ENCODE measurements around the gene KCNK3. TPM values are rescaled to one million over a fixed set of nuclear protein-coding genes. Genes with fewer than 3 reads are reported as not detected.
"Not testable (repeated sequence)": the region's sequence is repeated elsewhere in the genome, so short reads cannot be mapped to it uniquely, and the experiment has no call there.

The KCNK3 gene
- total RNA-seq, 1 donor, result 2.3 TPM

DNA sequence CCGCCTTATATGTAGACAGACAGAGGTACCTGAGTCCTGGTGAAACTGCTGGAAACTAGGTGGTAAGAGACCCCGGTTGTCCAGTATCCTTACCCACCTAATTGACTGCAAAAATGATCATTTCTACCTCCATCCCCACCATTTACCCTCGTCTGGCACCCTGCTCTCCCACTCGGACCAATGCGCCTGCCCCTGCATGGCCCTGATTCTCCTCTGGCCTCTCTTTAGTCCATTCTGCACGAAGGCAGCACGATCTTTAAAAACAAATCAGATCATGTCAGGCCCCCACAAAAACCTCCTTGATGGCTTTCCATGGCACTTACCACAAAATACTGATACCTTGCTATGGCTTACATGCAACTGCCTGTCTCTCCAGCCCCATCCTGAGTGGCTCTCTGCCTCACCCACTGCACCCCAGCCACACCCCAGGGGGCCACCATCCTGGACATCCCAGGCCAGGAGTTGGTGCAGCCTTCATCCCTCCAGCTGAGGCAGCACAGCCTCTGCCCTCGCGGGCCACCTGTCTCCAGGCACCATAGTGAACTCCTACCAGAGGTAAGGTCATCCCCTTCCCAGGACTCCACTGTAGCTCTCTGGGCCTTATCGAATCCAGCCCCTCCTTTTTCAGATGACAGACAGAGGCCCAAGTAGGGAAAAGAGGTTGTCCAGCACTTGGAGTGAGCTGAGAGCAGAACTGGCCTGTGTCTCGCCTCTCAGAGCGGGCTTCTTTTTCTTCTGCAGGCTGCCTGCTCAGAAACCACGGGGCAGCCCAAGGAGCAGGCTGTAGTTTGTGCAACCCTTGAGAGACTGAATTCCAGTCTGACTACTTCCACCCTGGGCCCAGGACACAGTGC is 39.1 kb upstream of the KCNK3 start:
- DNase-seq (ENCODE audit: low read depth), result no peak
- H3K4me3 ChIP-seq (ENCODE audit: low read depth, low read length), result no peak overlapping the region
- TF ChIP-seq, protein P1, sequence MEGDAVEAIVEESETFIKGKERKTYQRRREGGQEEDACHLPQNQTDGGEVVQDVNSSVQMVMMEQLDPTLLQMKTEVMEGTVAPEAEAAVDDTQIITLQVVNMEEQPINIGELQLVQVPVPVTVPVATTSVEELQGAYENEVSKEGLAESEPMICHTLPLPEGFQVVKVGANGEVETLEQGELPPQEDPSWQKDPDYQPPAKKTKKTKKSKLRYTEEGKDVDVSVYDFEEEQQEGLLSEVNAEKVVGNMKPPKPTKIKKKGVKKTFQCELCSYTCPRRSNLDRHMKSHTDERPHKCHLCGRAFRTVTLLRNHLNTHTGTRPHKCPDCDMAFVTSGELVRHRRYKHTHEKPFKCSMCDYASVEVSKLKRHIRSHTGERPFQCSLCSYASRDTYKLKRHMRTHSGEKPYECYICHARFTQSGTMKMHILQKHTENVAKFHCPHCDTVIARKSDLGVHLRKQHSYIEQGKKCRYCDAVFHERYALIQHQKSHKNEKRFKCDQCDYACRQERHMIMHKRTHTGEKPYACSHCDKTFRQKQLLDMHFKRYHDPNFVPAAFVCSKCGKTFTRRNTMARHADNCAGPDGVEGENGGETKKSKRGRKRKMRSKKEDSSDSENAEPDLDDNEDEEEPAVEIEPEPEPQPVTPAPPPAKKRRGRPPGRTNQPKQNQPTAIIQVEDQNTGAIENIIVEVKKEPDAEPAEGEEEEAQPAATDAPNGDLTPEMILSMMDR (IDR thresholded peaks at IDR 0.05; ENCODE audit: insufficient read depth, low read length), result no peak

DNA sequence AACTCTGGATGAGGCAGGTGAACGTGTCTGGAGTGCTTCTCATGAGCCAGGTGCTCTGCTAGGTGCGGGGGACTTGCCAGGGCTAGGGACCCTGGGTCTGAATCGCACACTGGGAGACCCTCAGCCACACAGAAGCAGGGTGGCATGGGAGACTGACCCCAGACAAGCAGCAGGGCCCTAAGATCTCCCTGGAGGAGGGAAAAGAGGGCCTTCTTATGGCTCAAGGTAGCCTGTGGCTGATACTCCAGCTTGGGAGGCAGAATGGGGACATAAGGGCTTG is 38.5 kb upstream of the KCNK3 start:
- TF ChIP-seq, protein P1 (IDR thresholded peaks at IDR 0.05; ENCODE audit: insufficient read depth, low read length), result no peak
- H3K4me3 ChIP-seq (ENCODE audit: low read depth, low read length), result no peak overlapping the region
- DNase-seq (ENCODE audit: low read depth), result no peak

DNA sequence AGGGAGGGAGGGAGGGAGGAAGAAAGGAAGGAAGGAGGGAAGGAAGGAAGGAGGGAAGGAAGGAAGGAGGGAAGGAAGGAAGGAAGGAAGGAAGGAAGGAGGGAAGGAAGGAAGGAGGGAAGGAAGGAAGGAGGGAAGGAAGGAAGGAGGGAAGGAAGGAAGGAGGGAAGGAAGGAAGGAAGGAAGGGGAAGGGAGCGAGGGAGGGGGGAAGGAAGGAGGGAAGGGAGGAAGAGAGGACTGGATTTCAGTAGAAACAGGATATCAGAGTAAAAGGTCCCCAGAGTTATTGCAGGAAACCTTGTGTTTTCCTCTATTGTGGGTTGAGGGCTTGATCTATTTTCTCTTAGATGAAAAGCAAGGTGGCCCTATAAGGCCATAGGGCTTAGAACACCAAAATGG is 37.4 kb upstream of the KCNK3 start:
- H3K4me3 ChIP-seq (ENCODE audit: low read depth, low read length); DNase-seq (ENCODE audit: low read depth): not testable (repeated sequence)

DNA sequence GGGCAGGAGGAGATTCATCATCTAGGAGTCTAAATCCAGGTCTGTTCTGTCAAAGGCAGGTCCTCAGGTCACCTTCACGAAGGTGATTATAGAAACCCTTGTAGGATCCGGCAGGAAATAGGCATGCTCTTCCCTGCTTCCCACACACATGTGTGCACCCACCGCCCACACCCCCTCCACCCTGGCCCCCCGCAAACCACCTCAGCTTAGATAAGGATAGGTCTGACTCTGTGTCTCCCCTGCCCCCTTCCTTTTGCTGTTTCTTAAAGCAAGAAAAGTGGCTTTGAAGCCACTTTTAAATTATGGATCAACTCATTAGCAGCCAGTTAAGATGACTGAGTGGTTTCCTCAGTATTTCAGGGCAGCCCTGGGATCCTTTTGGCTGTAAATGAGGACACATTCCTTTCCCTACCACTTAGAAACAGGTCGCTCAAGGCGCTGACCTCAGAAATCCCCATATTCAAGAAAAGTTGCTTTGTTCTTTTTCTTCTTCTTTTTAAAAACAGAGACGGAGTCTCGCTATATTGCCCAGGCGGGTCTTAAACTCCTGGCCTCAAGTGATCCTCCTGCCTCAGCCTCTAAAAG is 36.8 kb upstream of the KCNK3 start:
- DNase-seq (ENCODE audit: low read depth), result no peak
- TF ChIP-seq, protein P1 (IDR thresholded peaks at IDR 0.05; ENCODE audit: insufficient read depth, low read length), result no peak
- H3K4me3 ChIP-seq (ENCODE audit: low read depth, low read length), result no peak overlapping the region

DNA sequence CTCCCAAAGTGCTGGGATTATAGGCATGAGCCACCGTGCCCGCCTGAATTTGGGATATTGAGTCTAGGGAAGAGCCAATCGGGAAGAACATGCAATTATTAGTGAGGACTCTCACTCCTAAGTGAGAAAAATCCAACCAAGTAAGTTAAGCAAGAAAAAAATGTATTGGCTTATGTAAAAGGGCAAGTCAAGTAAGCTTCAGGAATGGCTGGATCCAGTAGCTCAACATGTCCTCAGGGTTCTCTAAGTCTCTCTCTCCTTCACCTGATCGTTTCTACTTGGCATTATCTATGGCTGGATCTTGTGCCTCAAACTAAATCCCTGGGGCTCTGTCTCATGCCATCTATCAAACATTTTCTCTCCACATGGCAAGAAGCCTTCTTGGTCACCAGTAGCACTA is 35.3 kb upstream of the KCNK3 start:
- TF ChIP-seq, protein P1 (IDR thresholded peaks at IDR 0.05; ENCODE audit: insufficient read depth, low read length), result no peak
- H3K4me3 ChIP-seq (ENCODE audit: low read depth, low read length), result no peak overlapping the region
- DNase-seq (ENCODE audit: low read depth), result no peak

DNA sequence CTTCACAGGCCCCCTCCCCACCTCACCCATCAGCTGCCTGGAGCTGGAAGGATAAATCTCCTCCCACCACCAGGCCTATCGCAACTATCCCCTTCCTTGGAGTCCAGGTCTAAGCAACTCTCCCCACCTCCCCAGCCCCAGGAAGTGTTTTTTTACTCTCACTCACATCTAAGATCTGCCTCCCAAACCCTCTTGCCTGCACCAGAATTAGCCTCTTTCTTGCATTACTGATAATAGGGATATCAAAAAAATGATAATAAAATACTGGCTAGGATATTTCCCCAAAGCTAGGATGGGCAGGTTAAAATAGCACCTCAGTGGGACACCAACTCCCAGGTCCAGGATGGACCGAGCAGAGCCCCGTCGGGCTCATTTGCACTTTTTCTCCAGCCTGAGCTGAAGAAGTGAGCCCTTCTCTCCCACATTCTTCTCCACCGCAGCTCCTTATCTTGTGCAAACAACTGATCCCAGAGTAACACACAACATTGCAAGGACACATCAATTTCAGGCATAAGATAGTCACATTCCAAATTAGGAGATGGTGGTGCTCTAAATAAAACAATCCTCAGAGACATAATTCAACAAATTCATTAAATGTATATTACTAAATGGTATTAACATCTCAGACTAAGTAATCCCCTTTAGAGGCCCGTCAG is 33.7 kb upstream of the KCNK3 start:
- no peak overlapping the region for H3K4me3 ChIP-seq (ENCODE audit: low read depth, low read length)
- TF ChIP-seq, protein P1 (IDR thresholded peaks at IDR 0.05; ENCODE audit: insufficient read depth, low read length), result no peak
- DNase-seq (ENCODE audit: low read depth), result no peak

DNA sequence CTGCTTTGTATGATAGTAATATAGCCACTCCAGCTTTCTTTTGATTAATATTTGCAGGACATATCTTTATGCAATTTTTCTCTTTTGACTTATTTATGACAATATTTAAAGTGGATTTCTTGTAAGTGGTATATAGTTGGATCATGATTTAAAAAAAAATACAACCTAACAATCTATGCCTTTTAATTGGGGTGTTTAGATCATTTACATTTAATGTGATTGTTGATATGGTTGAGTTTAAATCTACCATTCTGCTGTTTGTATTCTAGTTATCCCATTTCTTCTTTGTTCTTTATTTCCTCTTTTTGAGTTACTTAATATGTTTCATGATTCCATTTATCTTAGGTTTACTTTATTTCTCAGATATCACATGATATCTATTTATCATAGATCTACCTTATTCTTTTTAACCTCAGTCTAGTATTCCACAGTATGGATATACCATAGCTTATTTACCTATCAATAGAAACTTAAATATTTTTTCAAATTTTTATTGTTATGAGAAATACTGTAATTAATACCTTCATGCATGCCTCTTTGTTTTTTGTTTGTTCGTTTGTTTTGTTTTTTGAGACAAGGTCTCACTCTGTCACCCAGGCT is 32.1 kb upstream of the KCNK3 start:
- TF ChIP-seq, protein P1 (IDR thresholded peaks at IDR 0.05; ENCODE audit: insufficient read depth, low read length), result no peak
- no peak overlapping the region for H3K4me3 ChIP-seq (ENCODE audit: low read depth, low read length)
- no peak for DNase-seq (ENCODE audit: low read depth)

DNA sequence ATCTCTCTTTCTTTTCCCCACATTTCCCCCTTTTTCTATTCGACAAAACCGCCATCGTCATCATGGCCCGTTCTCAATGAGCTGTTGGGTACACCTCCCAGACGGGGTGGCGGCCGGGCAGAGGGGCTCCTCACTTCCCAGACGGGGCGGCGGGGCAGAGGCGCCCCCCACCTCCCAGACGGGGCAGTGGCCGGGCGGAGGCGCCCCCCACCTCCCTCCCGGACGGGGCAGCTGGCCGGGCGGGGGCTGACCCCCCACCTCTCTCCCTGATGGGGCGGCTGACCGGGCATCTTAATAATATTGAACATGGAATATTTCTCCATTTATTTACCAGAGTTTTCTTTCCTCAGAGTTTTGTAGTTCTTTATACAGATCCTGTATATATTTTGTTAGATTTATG is 27.2 kb upstream of the KCNK3 start:
- DNase-seq (ENCODE audit: low read depth); H3K4me3 ChIP-seq (ENCODE audit: low read depth, low read length): not testable (repeated sequence)
